ENCODE results near the gene MYOCD.
"Not testable (repeated sequence)": the region's sequence is repeated elsewhere in the genome, so short reads cannot be mapped to it uniquely, and the experiment has no call there.

The MYOCD gene

GRCh38 chr17:12665263-12666210 lies at the start of gene MYOCD:
Gene MYOCD, plus strand, starts transcription at chr17:12665890. Its CDS starts 299 bp downstream, at chr17:12666189.
- no peak for DNase-seq

GRCh38 chr17:12616161-12616560 lies 49.5 kb upstream of the MYOCD start:
- no peak for DNase-seq

GRCh38 chr17:12618557-12618956 lies 47.1 kb upstream of the MYOCD start:
- DNase-seq: no peak

GRCh38 chr17:12619459-12620199 lies 46.1 kb upstream of the MYOCD start:
- DNase-seq: no peak

GRCh38 chr17:12620200-12620720 lies 45.4 kb upstream of the MYOCD start:
- no peak for DNase-seq

- no peak for DNase-seq
Observed at GRCh38 chr17:12622726-12623125, 43.0 kb upstream of the MYOCD start.

- DNase-seq: no peak
Observed at GRCh38 chr17:12623220-12623848, 42.4 kb upstream of the MYOCD start.

GRCh38 chr17:12624211-12624610 lies 41.5 kb upstream of the MYOCD start:
- DNase-seq: no peak

- no peak for DNase-seq
Observed at GRCh38 chr17:12625092-12625491, 40.6 kb upstream of the MYOCD start.

- no peak for DNase-seq
Observed at GRCh38 chr17:12627177-12627629, 38.5 kb upstream of the MYOCD start.

- DNase-seq: no peak
Observed at GRCh38 chr17:12627781-12628451, 37.8 kb upstream of the MYOCD start.

GRCh38 chr17:12631076-12631475 lies 34.6 kb upstream of the MYOCD start:
- no peak for DNase-seq

GRCh38 chr17:12632785-12633184 lies 32.9 kb upstream of the MYOCD start:
- no peak for DNase-seq

GRCh38 chr17:12634789-12635414 lies 30.8 kb upstream of the MYOCD start:
- DNase-seq: no peak

GRCh38 chr17:12635996-12636395 lies 29.7 kb upstream of the MYOCD start:
- DNase-seq: not testable (repeated sequence)

GRCh38 chr17:12637015-12637414 lies 28.7 kb upstream of the MYOCD start:
- no peak for DNase-seq

- no peak for DNase-seq
Observed at GRCh38 chr17:12637745-12638651, 27.7 kb upstream of the MYOCD start.

GRCh38 chr17:12640364-12640763 lies 25.3 kb upstream of the MYOCD start:
- DNase-seq: no peak

GRCh38 chr17:12641084-12641483 lies 24.6 kb upstream of the MYOCD start:
- no peak for DNase-seq

- no peak for DNase-seq
Observed at GRCh38 chr17:12642034-12642433, 23.7 kb upstream of the MYOCD start.

- no peak for DNase-seq
Observed at GRCh38 chr17:12643822-12644221, 21.9 kb upstream of the MYOCD start.
